Testis (tissue), 3 donors: ENCODE results near the gene ZC3H4. TPM values are rescaled to one million over a fixed set of nuclear protein-coding genes. Genes with fewer than 3 reads are reported as not detected.
"Not testable (repeated sequence)": the region's sequence is repeated elsewhere in the genome, so short reads cannot be mapped to it uniquely, and the experiment has no call there.

ENCODE experiments used
- DNase-seq: peaks from one replicate; pipeline ENCODE4 v3.0.0-alpha.2; 2019
- H3K27ac ChIP-seq, 2 donors: fragments of 200-600 bp; sonication (generic); one replicate each; pipeline ENCODE4 v1.5.1; 2019
- H3K27me3 ChIP-seq: fragments of 200-600 bp; sonication (generic); one replicate; pipeline ENCODE4 v1.5.1; 2019
- H3K36me3 ChIP-seq: fragments of 200-600 bp; sonication (generic); one replicate; pipeline ENCODE4 v1.5.1; 2017; ENCODE audit warnings: low read depth; ENCODE audit errors: missing control alignments
- H3K4me1 ChIP-seq: fragments of 200-600 bp; sonication (generic); one replicate; pipeline ENCODE4 v1.5.1; 2019
- H3K4me3 ChIP-seq, 2 donors: fragments of 200-600 bp; sonication (generic); one replicate each; pipeline ENCODE4 v1.5.1; 2017 to 2019
- H3K9me3 ChIP-seq: fragments of 200-600 bp; sonication (generic); one replicate; pipeline ENCODE4 v1.5.1; 2017
- POLR2A ChIP-seq: fragments of 450-650 bp; IDR thresholded peaks from one replicate; pipeline ENCODE4 v1.6.1; 2017; ENCODE audit warnings: antibody characterized with exemption, mild to moderate bottlenecking, moderate library complexity
- WGBS, 2 donors: methylation state at CpG; one replicate each; pipeline ENCODE4 v1.1.5; 2018; 5-methylcytosine and 5-hydroxymethylcytosine counted together
- intact Hi-C: fragments of 100-400 bp; cut with DNase I; formaldehyde crosslinking; loops from one replicate; pipeline ENCODE4 v1.15.1; 2023; ENCODE audit warnings: low total_unique reads
- polyA plus RNA-seq: library from polyadenylated mRNA; stranded (reverse); fragments of 350-450 nt; fragmentation: Illumina TruSeq; extraction: RNeasy Lipid Tissue Mini Kit (QIAGEN cat#74804); gene quantifications from one replicate; pipeline ENCODE4 v1.2.3, GENCODE V29; 2014; ENCODE audit warnings: low read depth, low replicate concordance; ENCODE audit not compliant: insufficient read depth
- total RNA-seq, 2 donors: library from RNA; depleted of rRNA; stranded (reverse); fragments of >200 nt; gene quantifications; one replicate each; pipeline ENCODE4 v1.2.3, GENCODE V29; 2016
- TF ChIP-seq, protein P1 (sequence below), 3 experiments: fragments of 450-650 bp in 2 of 3; fragments of 200-600 bp in 1 of 3; sonication (generic) in 1 of 3; IDR thresholded peaks; one replicate each; pipeline ENCODE4 v1.5.1; 2016 to 2019; ENCODE audit warnings: antibody characterized with exemption in 3 of 3, mild to moderate bottlenecking in 2 of 3, moderate library complexity in 1 of 3

Gene ZC3H4
- total and polyA plus RNA-seq, 3 donors from 2014 or later: 25.4 to 47.3 (median 45.2) TPM

DNA sequence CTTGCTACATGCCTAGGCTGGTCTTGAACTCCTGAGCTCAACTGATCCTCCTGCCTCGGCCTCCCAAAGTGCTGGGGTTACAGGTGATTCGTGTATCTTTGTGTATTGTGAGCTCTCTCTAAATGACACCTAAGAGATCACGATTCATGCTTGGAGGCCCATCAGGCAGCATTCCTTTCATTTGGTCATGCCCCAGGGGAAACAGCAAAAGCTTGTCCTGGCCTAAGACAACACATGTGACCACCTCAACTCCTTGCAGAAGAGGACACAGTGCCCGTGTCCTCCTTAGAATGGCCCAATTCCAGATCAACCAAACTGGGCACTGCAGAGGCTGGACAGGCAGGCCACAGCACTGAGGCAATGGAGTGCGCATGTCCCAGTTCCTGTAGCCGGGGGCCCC, 32.5 kb downstream of the ZC3H4 start:
- TF ChIP-seq POLR2A: no peak
- TF ChIP-seq, protein P1, sequence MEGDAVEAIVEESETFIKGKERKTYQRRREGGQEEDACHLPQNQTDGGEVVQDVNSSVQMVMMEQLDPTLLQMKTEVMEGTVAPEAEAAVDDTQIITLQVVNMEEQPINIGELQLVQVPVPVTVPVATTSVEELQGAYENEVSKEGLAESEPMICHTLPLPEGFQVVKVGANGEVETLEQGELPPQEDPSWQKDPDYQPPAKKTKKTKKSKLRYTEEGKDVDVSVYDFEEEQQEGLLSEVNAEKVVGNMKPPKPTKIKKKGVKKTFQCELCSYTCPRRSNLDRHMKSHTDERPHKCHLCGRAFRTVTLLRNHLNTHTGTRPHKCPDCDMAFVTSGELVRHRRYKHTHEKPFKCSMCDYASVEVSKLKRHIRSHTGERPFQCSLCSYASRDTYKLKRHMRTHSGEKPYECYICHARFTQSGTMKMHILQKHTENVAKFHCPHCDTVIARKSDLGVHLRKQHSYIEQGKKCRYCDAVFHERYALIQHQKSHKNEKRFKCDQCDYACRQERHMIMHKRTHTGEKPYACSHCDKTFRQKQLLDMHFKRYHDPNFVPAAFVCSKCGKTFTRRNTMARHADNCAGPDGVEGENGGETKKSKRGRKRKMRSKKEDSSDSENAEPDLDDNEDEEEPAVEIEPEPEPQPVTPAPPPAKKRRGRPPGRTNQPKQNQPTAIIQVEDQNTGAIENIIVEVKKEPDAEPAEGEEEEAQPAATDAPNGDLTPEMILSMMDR (IDR thresholded peaks at IDR 0.05): no peak
- intact Hi-C loops: no loop called here
- Histone ChIP-seq H3K27ac (no peak overlapping the region), H3K9me3 (no peaks in the 10 kb centered on the region), H3K4me1 (peaks cover 4% of the 10 kb centered on the region), H3K36me3 (no peaks in the 10 kb centered on the region), H3K4me3 (no peak overlapping the region), H3K27me3 (no peaks in the 10 kb centered on the region)
- DNase-seq: no peak
- WGBS, 2 donors: 79 to 81% methylated on average over 6 of the region's 6 CpGs

DNA sequence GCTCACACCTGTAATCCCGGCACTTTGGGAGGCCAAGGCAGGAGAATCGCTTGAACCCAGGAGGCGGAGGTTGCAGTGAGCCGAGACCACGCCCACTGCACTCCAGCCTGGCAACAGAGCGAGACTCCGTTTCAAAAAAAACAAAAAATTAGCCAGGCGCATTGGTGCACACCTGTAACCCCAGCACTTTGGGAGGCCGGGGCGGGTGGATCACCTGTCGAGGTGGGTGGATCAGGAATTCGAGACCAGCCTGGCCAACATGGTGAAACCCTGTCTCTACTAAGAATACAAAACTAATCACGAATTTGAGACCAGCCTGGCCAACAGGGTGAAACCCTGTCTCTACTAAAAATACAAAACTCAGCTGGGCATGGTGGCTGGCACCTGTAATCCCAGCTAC, 35.2 kb downstream of the ZC3H4 start:
- intact Hi-C loops: loop anchor here (10.0 kb wide), 1 partner anchor 46 kb away; no protein-coding TSS in a partner anchor
- H3K4me1 ChIP-seq, H3K4me3 ChIP-seq, H3K9me3 ChIP-seq, H3K36me3 ChIP-seq, H3K27me3 ChIP-seq, H3K27ac ChIP-seq, DNase-seq: not testable (repeated sequence)
- WGBS, 2 donors: 94 to 95% methylated on average over 13 of the region's 13 CpGs

DNA sequence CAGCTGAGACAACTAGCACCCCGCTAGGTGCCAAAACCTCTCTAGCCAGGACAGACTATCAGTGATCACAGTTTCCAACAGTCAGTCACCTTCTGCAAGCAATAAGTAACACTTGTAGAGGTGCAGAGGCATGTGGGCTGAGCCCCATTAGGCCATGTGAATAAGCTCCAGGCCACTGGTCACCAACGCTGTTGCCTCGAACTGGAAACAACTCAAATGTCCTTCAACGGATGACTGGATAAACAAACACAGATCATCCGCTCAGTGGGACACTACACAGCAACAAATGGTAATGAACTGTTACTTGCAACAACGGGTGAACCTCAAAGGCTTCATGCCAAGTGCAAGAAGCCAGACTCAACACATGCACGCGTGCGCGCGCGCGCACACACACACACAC, 37.6 kb downstream of the ZC3H4 start:
- WGBS, 2 donors: 76 to 86% methylated on average over 13 of the region's 13 CpGs
- Histone ChIP-seq H3K9me3 (no peaks in the 10 kb centered on the region), H3K27ac (no peak overlapping the region), H3K27me3 (no peaks in the 10 kb centered on the region), H3K36me3 (no peaks in the 10 kb centered on the region), H3K4me1 (peaks cover 4% of the 10 kb centered on the region), H3K4me3 (no peak overlapping the region)
- intact Hi-C loops: loop anchor here (10.0 kb wide), 1 partner anchor 49 kb away; no protein-coding TSS in a partner anchor
- DNase-seq: no peak
- TF ChIP-seq, protein P1 (IDR thresholded peaks at IDR 0.05): no peak
- TF ChIP-seq POLR2A: no peak

DNA sequence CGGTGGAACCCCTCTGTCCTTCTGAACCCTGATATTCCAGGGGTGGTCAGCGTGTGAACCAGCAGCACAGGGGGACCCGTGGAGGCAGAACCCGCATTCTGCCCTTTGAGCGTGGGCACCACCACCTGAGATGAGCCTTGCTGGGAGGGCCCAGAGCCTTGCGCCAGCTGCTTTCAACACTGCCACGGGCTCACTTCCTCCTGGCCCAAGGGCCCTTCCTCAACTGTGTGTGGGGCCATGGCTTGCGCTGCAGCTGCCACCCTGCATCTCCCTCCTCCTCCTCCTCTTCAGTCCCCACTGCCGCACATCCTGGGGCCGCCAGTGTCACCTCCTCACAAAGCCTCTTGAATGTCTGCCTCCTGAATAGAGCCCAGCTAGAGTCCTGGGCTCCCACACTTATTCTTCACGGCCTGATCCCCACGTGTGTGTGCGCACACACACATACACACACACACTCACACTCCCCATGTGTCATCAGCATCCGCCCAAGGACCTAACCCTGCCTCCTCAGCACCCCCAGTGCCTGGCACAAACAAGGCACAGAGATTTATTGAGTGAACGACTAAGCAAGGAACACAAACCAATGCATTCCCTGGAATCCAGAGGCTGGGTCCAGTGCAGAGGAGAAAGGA, 38.3 kb downstream of the ZC3H4 start:
- H3K27ac ChIP-seq: no peak overlapping the region
- WGBS, 2 donors: 78 to 91% methylated on average over 12 to 15 of the region's 15 CpGs
- no peaks in the 10 kb centered on the region for H3K36me3 ChIP-seq
- H3K27me3 ChIP-seq: no peaks in the 10 kb centered on the region
- no peak overlapping the region for H3K4me3 ChIP-seq
- H3K4me1 ChIP-seq: peaks cover 4% of the 10 kb centered on the region
- no peak for TF ChIP-seq POLR2A
- TF ChIP-seq, protein P1 (IDR thresholded peaks at IDR 0.05): no peak
- H3K9me3 ChIP-seq: no peaks in the 10 kb centered on the region
- intact Hi-C loops: loop anchor here (10.0 kb wide), 1 partner anchor 50 kb away; no protein-coding TSS in a partner anchor
- DNase-seq: no peak

DNA sequence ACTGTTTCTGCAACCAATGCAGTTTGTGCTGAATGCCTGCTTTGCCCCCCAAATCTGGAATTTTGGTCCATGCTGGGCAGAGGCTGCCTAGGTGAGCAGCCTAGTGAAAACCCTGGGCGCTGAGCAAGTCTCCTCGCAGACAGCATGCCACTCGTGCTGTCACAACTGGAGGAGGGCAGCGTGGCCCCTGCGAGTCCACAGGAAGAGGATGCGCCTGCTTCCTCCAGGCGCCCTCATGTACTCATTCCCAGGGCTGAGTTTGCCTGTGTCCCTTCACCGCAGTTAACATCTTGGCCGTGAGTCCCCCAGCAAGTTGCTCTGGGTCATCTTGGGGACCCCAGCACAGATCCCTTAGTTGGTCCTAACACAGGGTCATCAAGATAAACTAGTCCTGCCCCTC, 39.0 kb downstream of the ZC3H4 start:
- 82 to 97% methylated on average over 6 to 9 of the region's 9 CpGs for WGBS, 2 donors
- Histone ChIP-seq H3K27ac (no peak overlapping the region), H3K9me3 (no peaks in the 10 kb centered on the region), H3K36me3 (no peaks in the 10 kb centered on the region), H3K4me3 (no peak overlapping the region), H3K27me3 (no peaks in the 10 kb centered on the region), H3K4me1 (peaks cover 3% of the 10 kb centered on the region)
- intact Hi-C loops: loop anchor here (10.0 kb wide), 1 partner anchor 50 kb away; no protein-coding TSS in a partner anchor
- TF ChIP-seq, protein P1 (IDR thresholded peaks at IDR 0.05): no peak
- TF ChIP-seq POLR2A: no peak
- no peak for DNase-seq
